Erythroblast (primary cell): ENCODE results near the gene ATP2A3.

Source experiments
- GATA1 ChIP-seq: IDR thresholded peaks from 2 replicates; pipeline ENCODE4 v1.6.1; 2011; ENCODE audit warnings: low read depth, mild to moderate bottlenecking, control low read depth, low read length, moderate library complexity
- POLR2A ChIP-seq: IDR thresholded peaks from 2 replicates; pipeline ENCODE4 v1.6.1; 2011; ENCODE audit warnings: mild to moderate bottlenecking, low read length

DNA sequence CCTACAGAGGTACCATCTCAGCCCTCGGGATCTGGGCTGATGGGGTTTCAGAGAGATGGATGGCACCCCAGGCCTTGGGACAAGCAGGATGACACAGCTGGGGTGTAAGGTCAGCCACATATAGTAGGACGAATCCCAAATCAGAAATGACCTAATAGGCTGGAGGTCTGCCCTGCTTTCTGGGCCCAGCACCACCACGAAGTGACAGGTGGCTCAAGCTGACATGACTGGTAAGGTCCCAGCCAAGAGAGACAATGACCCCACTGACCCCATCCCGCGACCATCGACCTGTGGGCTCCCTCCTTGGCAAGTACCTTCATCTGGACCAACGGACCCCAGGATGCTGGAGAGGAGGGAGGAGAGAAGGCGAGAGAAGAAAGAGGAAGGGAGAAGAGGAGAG is 87.0 kb downstream of the ATP2A3 start:
- no peak for TF ChIP-seq POLR2A
- no peak for TF ChIP-seq GATA1
